HEK293 (cell line): ENCODE data around the gene ABRACL.

ENCODE experiments used
- KLF1 ChIP-seq: fragments of 450-650 bp; formaldehyde crosslinking; IDR thresholded peaks from 2 replicates; pipeline ENCODE4 v1.5.1; 2016; ENCODE audit warnings: missing biosample characterization, missing genetic modification characterization
- KLF9 ChIP-seq: fragments of 450-650 bp; formaldehyde crosslinking; IDR thresholded peaks from 2 replicates; pipeline ENCODE4 v1.5.1; 2016; ENCODE audit warnings: missing biosample characterization, missing genetic modification characterization, low read depth
- ZNF302 ChIP-seq: fragments of 450-650 bp; formaldehyde crosslinking; IDR thresholded peaks from 2 replicates; pipeline ENCODE4 v1.5.1; 2016; ENCODE audit warnings: missing biosample characterization, missing genetic modification characterization, low read depth
- ZNF354C ChIP-seq: fragments of 450-650 bp; formaldehyde crosslinking; IDR thresholded peaks from 2 replicates; pipeline ENCODE4 v1.5.1; 2016; ENCODE audit warnings: missing biosample characterization, missing genetic modification characterization, low read depth, borderline replicate concordance
- TF ChIP-seq, protein P1 (sequence below): fragments of 450-650 bp; formaldehyde crosslinking; IDR thresholded peaks from 2 replicates; pipeline ENCODE4 v1.5.1; 2016; ENCODE audit warnings: missing biosample characterization, missing genetic modification characterization
- TF ChIP-seq, protein P2 (sequence below): fragments of 450-650 bp; formaldehyde crosslinking; IDR thresholded peaks from 2 replicates; pipeline ENCODE4 v1.5.1; 2016; ENCODE audit warnings: missing biosample characterization, missing genetic modification characterization
- TF ChIP-seq, protein P3 (sequence below): fragments of 450-650 bp; formaldehyde crosslinking; IDR thresholded peaks from 2 replicates; pipeline ENCODE4 v1.5.1; 2016; ENCODE audit warnings: missing biosample characterization, missing genetic modification characterization
- TF ChIP-seq, protein P4 (sequence below): sonication (generic); formaldehyde crosslinking; IDR thresholded peaks from 2 replicates; pipeline ENCODE4 v1.8.1; 2022; ENCODE audit warnings: mild to moderate bottlenecking, moderate library complexity, missing genetic modification reagents

DNA sequence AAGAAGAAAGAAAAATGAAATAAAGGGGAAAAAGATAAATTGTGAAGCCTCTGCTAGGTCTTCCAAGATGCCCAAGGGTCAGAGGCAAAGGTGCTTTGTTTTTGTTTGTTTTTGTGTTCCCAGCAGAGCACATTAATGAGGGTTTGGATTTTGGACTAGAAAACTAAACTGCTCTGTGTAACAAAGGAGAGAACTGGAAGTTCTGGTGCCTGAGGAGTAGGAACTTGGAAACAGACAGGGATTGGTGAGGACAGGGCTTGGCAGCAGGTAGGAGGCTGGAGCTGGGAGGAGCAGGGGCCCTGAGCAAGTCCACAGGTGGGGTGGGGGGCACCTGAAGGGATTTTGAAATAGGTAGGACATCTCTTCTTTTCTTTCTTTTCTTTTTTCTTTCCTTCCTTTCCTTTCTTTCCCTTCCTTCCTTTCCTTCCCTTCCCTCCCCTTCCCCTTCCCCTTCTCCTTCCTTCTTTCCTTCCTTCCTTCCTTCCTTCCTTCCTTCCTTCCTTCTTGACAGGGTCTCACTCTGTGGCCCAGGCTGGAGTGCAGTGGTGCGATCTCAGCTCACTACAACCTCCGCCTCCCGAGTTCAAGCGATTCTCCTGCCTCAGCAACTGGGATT is 15.3 kb upstream of the ABRACL start:
- TF ChIP-seq ZNF354C (tag by site-specific recombination): no peak
- TF ChIP-seq ZNF302: no peak
- TF ChIP-seq, protein P1, sequence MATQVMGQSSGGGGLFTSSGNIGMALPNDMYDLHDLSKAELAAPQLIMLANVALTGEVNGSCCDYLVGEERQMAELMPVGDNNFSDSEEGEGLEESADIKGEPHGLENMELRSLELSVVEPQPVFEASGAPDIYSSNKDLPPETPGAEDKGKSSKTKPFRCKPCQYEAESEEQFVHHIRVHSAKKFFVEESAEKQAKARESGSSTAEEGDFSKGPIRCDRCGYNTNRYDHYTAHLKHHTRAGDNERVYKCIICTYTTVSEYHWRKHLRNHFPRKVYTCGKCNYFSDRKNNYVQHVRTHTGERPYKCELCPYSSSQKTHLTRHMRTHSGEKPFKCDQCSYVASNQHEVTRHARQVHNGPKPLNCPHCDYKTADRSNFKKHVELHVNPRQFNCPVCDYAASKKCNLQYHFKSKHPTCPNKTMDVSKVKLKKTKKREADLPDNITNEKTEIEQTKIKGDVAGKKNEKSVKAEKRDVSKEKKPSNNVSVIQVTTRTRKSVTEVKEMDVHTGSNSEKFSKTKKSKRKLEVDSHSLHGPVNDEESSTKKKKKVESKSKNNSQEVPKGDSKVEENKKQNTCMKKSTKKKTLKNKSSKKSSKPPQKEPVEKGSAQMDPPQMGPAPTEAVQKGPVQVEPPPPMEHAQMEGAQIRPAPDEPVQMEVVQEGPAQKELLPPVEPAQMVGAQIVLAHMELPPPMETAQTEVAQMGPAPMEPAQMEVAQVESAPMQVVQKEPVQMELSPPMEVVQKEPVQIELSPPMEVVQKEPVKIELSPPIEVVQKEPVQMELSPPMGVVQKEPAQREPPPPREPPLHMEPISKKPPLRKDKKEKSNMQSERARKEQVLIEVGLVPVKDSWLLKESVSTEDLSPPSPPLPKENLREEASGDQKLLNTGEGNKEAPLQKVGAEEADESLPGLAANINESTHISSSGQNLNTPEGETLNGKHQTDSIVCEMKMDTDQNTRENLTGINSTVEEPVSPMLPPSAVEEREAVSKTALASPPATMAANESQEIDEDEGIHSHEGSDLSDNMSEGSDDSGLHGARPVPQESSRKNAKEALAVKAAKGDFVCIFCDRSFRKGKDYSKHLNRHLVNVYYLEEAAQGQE (tag by site-specific recombination): no peak
- TF ChIP-seq KLF1: no peak
- TF ChIP-seq, protein P2, sequence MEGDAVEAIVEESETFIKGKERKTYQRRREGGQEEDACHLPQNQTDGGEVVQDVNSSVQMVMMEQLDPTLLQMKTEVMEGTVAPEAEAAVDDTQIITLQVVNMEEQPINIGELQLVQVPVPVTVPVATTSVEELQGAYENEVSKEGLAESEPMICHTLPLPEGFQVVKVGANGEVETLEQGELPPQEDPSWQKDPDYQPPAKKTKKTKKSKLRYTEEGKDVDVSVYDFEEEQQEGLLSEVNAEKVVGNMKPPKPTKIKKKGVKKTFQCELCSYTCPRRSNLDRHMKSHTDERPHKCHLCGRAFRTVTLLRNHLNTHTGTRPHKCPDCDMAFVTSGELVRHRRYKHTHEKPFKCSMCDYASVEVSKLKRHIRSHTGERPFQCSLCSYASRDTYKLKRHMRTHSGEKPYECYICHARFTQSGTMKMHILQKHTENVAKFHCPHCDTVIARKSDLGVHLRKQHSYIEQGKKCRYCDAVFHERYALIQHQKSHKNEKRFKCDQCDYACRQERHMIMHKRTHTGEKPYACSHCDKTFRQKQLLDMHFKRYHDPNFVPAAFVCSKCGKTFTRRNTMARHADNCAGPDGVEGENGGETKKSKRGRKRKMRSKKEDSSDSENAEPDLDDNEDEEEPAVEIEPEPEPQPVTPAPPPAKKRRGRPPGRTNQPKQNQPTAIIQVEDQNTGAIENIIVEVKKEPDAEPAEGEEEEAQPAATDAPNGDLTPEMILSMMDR: no peak
- TF ChIP-seq, protein P3, sequence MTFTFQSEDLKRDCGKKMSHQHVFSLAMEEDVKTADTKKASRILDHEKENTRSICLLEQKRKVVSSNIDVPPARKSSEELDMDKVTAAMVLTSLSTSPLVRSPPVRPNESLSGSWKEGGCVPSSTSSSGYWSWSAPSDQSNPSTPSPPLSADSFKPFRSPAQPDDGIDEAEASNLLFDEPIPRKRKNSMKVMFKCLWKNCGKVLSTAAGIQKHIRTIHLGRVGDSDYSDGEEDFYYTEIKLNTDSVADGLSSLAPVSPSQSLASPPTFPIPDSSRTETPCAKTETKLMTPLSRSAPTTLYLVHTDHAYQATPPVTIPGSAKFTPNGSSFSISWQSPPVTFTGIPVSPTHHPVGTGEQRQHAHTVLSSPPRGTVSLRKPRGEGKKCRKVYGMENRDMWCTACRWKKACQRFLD: no peak
- TF ChIP-seq, protein P4, sequence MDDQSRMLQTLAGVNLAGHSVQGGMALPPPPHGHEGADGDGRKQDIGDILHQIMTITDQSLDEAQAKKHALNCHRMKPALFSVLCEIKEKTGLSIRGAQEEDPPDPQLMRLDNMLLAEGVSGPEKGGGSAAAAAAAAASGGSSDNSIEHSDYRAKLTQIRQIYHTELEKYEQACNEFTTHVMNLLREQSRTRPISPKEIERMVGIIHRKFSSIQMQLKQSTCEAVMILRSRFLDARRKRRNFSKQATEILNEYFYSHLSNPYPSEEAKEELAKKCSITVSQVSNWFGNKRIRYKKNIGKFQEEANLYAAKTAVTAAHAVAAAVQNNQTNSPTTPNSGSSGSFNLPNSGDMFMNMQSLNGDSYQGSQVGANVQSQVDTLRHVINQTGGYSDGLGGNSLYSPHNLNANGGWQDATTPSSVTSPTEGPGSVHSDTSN (CRISPR knock-in tag): no peak
- TF ChIP-seq KLF9: no peak
